Activated naive CD4-positive, alpha-beta T cell treated with anti-CD3 and anti-CD28 coated beads for 36 hours (primary cell): Measurements from ENCODE around the gene TNFAIP3. TPM values are rescaled to one million over a fixed set of nuclear protein-coding genes. Genes with fewer than 3 reads are reported as not detected.

Source experiments
- CTCF ChIA-PET: fragments of 350-600 bp; sonication (Branson Sonifier 250); formaldehyde crosslinking; loops from one replicate; lab custom pipeline; 2021; ENCODE audit warnings: antibody characterized with exemption; lab: Charles Lee
- DNase-seq: peaks from one replicate; pipeline ENCODE4 v3.0.0-alpha.2; 2020
- H3K27ac Mint-ChIP-seq: one replicate; pipeline ENCODE4 v1.8.0; 2021; ENCODE audit warnings: mild to moderate bottlenecking, mixed read lengths
- H3K27me3 Mint-ChIP-seq: one replicate; pipeline ENCODE4 v1.8.0; 2021; ENCODE audit warnings: low read depth, mixed read lengths
- H3K36me3 Mint-ChIP-seq: one replicate; pipeline ENCODE4 v1.8.0; 2021; ENCODE audit warnings: low read depth, mixed read lengths
- H3K4me1 Mint-ChIP-seq: one replicate; pipeline ENCODE4 v1.8.0; 2021; ENCODE audit warnings: low read depth, mixed read lengths
- H3K4me3 Mint-ChIP-seq: one replicate; pipeline ENCODE4 v1.8.0; 2021; ENCODE audit warnings: mild to moderate bottlenecking, moderate library complexity, mixed read lengths
- H3K9me3 Mint-ChIP-seq: one replicate; pipeline ENCODE4 v1.8.0; 2021; ENCODE audit warnings: mixed read lengths
- intact Hi-C: fragments of 100-400 bp; cut with micrococcal nuclease; formaldehyde crosslinking; loops from one replicate; pipeline ENCODE4 v1.15.1; 2023
- total RNA-seq, 2 experiments: library from RNA; stranded (reverse); gene quantifications; one replicate each; pipeline ENCODE4 v1.2.3, GENCODE V29; 2021

Gene TNFAIP3
- total RNA-seq, 2 experiments from 2014 or later = 289 to 294 TPM

DNA sequence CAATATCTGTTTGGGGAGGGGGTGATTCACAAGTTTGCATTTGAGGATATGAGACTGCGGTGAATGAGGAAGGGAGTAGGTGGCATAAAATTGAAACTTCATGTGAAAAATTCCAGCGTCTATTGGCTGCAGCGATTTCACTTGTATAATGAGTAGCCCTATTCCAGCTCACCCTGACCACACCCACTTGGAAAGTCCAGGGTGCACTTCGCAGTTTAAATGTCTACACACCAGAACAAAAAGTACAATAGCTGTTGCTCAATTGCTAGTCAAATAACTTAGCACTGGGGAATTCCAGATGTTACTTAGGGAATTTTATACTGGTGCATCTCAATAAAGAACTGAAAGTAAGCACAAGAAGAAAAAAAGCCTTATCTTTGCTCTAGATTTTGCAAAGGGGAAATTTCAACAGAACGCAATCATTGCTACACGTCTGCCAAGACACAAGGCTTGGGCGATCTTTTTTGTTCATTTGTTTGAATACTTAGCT, 6.3 kb downstream of the TNFAIP3 start:
- intact Hi-C loops = loop anchor here (1.0 to 10.0 kb wide), 9 partner anchors 9 to 1273 kb away; no protein-coding TSS in a partner anchor

DNA sequence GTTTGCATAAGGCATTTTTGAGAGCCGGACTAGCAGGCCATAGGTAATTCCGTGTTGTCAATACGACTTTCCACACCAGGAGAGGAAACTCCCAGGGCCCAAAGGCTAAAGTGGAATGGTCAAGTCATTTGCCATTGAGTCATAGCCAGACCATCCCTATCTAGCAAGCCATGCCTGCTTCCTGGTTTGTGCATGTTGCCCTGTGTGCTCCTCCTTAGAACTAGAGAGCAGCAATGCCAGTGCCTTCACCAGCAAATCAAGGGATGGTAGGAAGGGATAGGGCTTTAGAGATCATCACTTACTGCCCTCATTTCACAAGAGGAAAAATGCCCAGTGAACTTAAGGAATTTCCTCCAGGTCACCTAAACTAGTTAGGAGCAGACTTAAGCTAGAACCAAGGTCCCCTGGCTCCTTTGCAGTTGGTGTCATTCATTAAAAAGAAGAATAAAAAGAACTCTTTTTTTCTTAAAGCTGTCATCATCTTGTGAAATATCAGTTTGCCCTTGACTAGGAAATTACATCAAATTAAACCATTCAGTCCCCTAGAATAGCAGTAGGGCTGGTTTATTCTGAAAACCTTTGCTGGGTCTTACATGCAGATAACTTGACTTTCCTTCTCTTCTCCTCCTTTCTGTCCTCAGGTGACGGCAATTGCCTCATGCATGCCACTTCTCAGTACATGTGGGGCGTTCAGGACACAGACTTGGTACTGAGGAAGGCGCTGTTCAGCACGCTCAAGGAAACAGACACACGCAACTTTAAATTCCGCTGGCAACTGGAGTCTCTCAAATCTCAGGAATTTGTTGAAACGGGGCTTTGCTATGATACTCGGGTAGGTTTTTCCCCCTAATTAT, 7.4 kb downstream of the TNFAIP3 start:
- no peaks in the 10 kb centered on the region for H3K9me3 Mint-ChIP-seq
- H3K4me1 Mint-ChIP-seq = peaks cover 47% of the 10 kb centered on the region
- peak overlapping the region; percentile 99 for H3K27ac Mint-ChIP-seq
- CTCF ChIA-PET = interaction anchor here (0.9 to 8.1 kb wide), 17 partner anchors 7 to 165 kb away, joined by 3 to 161 read pairs (median 5); no protein-coding TSS in a partner anchor
- no peaks in the 10 kb centered on the region for H3K27me3 Mint-ChIP-seq
- H3K36me3 Mint-ChIP-seq = peaks cover 100% of the 10 kb centered on the region
- DNase-seq = no peak
- intact Hi-C loops = loop anchor here (10.0 kb wide), 1 partner anchor 540 kb away; no protein-coding TSS in a partner anchor
- H3K4me3 Mint-ChIP-seq = peak overlapping the region; percentile 89

More for the DNA sequence above, 6.3 kb downstream of the TNFAIP3 start:
- no peaks in the 10 kb centered on the region for H3K9me3 Mint-ChIP-seq
- H3K36me3 Mint-ChIP-seq = peaks cover 100% of the 10 kb centered on the region
- no peaks in the 10 kb centered on the region for H3K27me3 Mint-ChIP-seq
- peaks cover 37% of the 10 kb centered on the region for H3K4me1 Mint-ChIP-seq
- H3K27ac Mint-ChIP-seq = peak overlapping the region; percentile 99
- peak overlapping the region; percentile 89 for H3K4me3 Mint-ChIP-seq
- CTCF ChIA-PET = interaction anchor here (1.0 to 8.1 kb wide), 11 partner anchors 8 to 164 kb away, joined by 3 to 161 read pairs (median 17); no protein-coding TSS in a partner anchor
- DNase-seq = peak; percentile 97

GRCh38 chr6:137875058-137875520, 8.0 kb downstream of the TNFAIP3 start:
- H3K36me3 Mint-ChIP-seq = peaks cover 99% of the 10 kb centered on the region
- peak overlapping the region; percentile 89 for H3K4me3 Mint-ChIP-seq
- no peaks in the 10 kb centered on the region for H3K27me3 Mint-ChIP-seq
- peak overlapping the region; percentile 99 for H3K27ac Mint-ChIP-seq
- no peak for DNase-seq
- CTCF ChIA-PET = interaction anchor here (0.9 to 1.6 kb wide), 8 partner anchors 9 to 102 kb away, joined by 3 to 7 read pairs (median 3); no protein-coding TSS in a partner anchor
- peaks cover 52% of the 10 kb centered on the region for H3K4me1 Mint-ChIP-seq
- H3K9me3 Mint-ChIP-seq = no peaks in the 10 kb centered on the region
- intact Hi-C loops = loop anchor here (10.0 kb wide), 1 partner anchor 540 kb away; no protein-coding TSS in a partner anchor

- H3K27me3 Mint-ChIP-seq = no peaks in the 10 kb centered on the region
- H3K4me1 Mint-ChIP-seq = peaks cover 57% of the 10 kb centered on the region
- intact Hi-C loops = loop anchor here (10.0 kb wide), 1 partner anchor 539 kb away; no protein-coding TSS in a partner anchor
- CTCF ChIA-PET = interaction anchor here (0.9 to 1.6 kb wide), 6 partner anchors 9 to 101 kb away, joined by 3 to 7 read pairs (median 4); no protein-coding TSS in a partner anchor
- peak overlapping the region; percentile 99 for H3K27ac Mint-ChIP-seq
- peak overlapping the region; percentile 89 for H3K4me3 Mint-ChIP-seq
- no peak for DNase-seq
- peaks cover 99% of the 10 kb centered on the region for H3K36me3 Mint-ChIP-seq
- H3K9me3 Mint-ChIP-seq = no peaks in the 10 kb centered on the region
These were observed 8.5 kb downstream of the TNFAIP3 start for GRCh38 chr6:137875606-137876005.

DNA sequence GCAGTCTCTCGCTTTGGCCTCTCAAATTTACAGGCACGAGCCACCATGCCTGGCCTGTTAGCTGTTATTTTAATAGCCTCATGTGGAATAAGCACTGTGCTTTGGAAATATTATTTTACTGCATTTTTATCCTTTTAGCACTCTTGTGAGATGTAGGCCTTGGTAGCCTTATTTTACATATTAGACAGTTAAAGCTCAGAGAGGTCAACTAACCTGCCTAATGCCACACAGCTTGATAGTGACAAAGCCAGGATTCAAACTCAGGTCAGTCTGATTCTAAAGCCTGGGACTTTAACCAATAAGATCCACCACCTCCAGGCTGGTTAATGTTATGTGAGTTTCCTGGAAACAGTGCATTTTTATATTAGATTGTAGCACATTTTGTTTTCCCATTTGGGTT, 9.5 kb downstream of the TNFAIP3 start:
- Mint-ChIP-seq H3K36me3 (peaks cover 98% of the 10 kb centered on the region), H3K4me3 (peak overlapping the region; percentile 89), H3K27me3 (no peaks in the 10 kb centered on the region), H3K4me1 (peaks cover 66% of the 10 kb centered on the region), H3K27ac (peak overlapping the region; percentile 99), H3K9me3 (no peaks in the 10 kb centered on the region)
- no peak for DNase-seq
- intact Hi-C loops = loop anchor here (10.0 kb wide), 1 partner anchor 538 kb away; no protein-coding TSS in a partner anchor
- CTCF ChIA-PET = interaction anchor here (1.2 to 12.9 kb wide), 6 partner anchors 58 to 183 kb away, joined by 3 to 156 read pairs (median 6); no protein-coding TSS in a partner anchor

DNA sequence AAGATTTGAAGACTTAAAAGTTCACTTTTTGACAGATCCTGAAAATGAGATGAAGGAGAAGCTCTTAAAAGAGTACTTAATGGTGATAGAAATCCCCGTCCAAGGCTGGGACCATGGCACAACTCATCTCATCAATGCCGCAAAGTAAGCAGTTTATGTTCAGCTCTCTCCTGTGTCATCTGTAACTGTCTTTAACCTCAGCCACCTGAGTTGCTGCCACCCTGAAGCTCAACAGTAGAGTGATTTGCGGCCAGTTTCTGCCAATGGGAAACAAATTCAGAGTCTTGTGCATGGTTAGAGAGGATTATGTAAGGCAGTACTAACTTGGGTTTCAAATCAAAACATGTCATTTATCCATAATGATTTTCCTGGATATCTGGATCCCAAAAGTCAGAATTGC, 10.1 kb downstream of the TNFAIP3 start:
- intact Hi-C loops = loop anchor here (10.0 kb wide), 1 partner anchor 538 kb away; no protein-coding TSS in a partner anchor
- DNase-seq = no peak
- Mint-ChIP-seq H3K4me3 (peak overlapping the region; percentile 65), H3K27me3 (no peaks in the 10 kb centered on the region), H3K27ac (peak overlapping the region; percentile 99), H3K4me1 (peaks cover 70% of the 10 kb centered on the region), H3K9me3 (no peaks in the 10 kb centered on the region), H3K36me3 (peaks cover 96% of the 10 kb centered on the region)
- CTCF ChIA-PET = interaction anchor here (1.2 to 12.9 kb wide), 6 partner anchors 58 to 183 kb away, joined by 3 to 156 read pairs (median 6); no protein-coding TSS in a partner anchor

GRCh38 chr6:137877606-137878005, 10.5 kb downstream of the TNFAIP3 start:
- H3K9me3 Mint-ChIP-seq = no peaks in the 10 kb centered on the region
- CTCF ChIA-PET = interaction anchor here (1.3 to 12.9 kb wide), 6 partner anchors 8 to 127 kb away, joined by 4 to 156 read pairs (median 8); partner anchors contain the start of gene TNFAIP3
- no peaks in the 10 kb centered on the region for H3K27me3 Mint-ChIP-seq
- peak overlapping the region; percentile 65 for H3K4me3 Mint-ChIP-seq
- intact Hi-C loops = loop anchor here (10.0 kb wide), 1 partner anchor 537 kb away; no protein-coding TSS in a partner anchor
- peaks cover 95% of the 10 kb centered on the region for H3K36me3 Mint-ChIP-seq
- peak overlapping the region; percentile 99 for H3K27ac Mint-ChIP-seq
- H3K4me1 Mint-ChIP-seq = peaks cover 74% of the 10 kb centered on the region
- no peak for DNase-seq

- CTCF ChIA-PET = interaction anchor here (0.6 to 12.9 kb wide), 6 partner anchors 8 to 126 kb away, joined by 3 to 156 read pairs (median 8); partner anchors contain the start of gene TNFAIP3
- peak overlapping the region; percentile 99 for H3K27ac Mint-ChIP-seq
- intact Hi-C loops = loop anchor here (10.0 kb wide), 1 partner anchor 537 kb away; no protein-coding TSS in a partner anchor
- H3K27me3 Mint-ChIP-seq = no peaks in the 10 kb centered on the region
- H3K9me3 Mint-ChIP-seq = no peaks in the 10 kb centered on the region
- peak overlapping the region; percentile 65 for H3K4me3 Mint-ChIP-seq
- peaks cover 93% of the 10 kb centered on the region for H3K36me3 Mint-ChIP-seq
- peaks cover 77% of the 10 kb centered on the region for H3K4me1 Mint-ChIP-seq
- no peak for DNase-seq
These were observed 11.0 kb downstream of the TNFAIP3 start for GRCh38 chr6:137878029-137878428.

GRCh38 chr6:137878486-137879285, 11.6 kb downstream of the TNFAIP3 start:
- peak overlapping the region; percentile 65 for H3K4me3 Mint-ChIP-seq
- CTCF ChIA-PET = interaction anchor here (0.6 to 12.9 kb wide), 5 partner anchors 9 to 170 kb away, joined by 3 to 156 read pairs (median 11); partner anchors contain the start of gene TNFAIP3
- peak overlapping the region; percentile 99 for H3K27ac Mint-ChIP-seq
- H3K36me3 Mint-ChIP-seq = peaks cover 91% of the 10 kb centered on the region
- H3K4me1 Mint-ChIP-seq = peaks cover 82% of the 10 kb centered on the region
- H3K9me3 Mint-ChIP-seq = no peaks in the 10 kb centered on the region
- intact Hi-C loops = loop anchor here (10.0 kb wide), 1 partner anchor 536 kb away; no protein-coding TSS in a partner anchor
- DNase-seq = no peak
- no peaks in the 10 kb centered on the region for H3K27me3 Mint-ChIP-seq

GRCh38 chr6:137879299-137879698, 12.2 kb downstream of the TNFAIP3 start:
- intact Hi-C loops = loop anchor here (10.0 kb wide), 1 partner anchor 536 kb away; no protein-coding TSS in a partner anchor
- H3K27me3 Mint-ChIP-seq = no peaks in the 10 kb centered on the region
- H3K27ac Mint-ChIP-seq = peak overlapping the region; percentile 99
- H3K9me3 Mint-ChIP-seq = no peaks in the 10 kb centered on the region
- peaks cover 88% of the 10 kb centered on the region for H3K36me3 Mint-ChIP-seq
- H3K4me1 Mint-ChIP-seq = peaks cover 86% of the 10 kb centered on the region
- H3K4me3 Mint-ChIP-seq = peak overlapping the region; percentile 65
- CTCF ChIA-PET = interaction anchor here (0.9 to 12.9 kb wide), 3 partner anchors 9 to 171 kb away, joined by 3 to 156 read pairs (median 73); partner anchors contain the start of gene TNFAIP3
- no peak for DNase-seq
